ENCODE data around the gene PIGQ. TPM values are rescaled to one million over a fixed set of nuclear protein-coding genes. Genes with fewer than 3 reads are reported as not detected.
A peak's percentile ranks its signal among the peaks of the same experiment; 100 is the strongest.

The PIGQ gene
- total and polyA plus RNA-seq, 2 donors: 14.4 to 65.4 TPM

- H3K27me3 ChIP-seq (ENCODE audit: control insufficient read depth in 2 of 2, insufficient read depth in 1 of 2, low read length in 1 of 2): no peaks in the 10 kb centered on the region
- peaks cover 5 to 20% of the 10 kb centered on the region in 2 donors for H3K4me1 ChIP-seq (ENCODE audit: control insufficient read depth in 2 of 2, insufficient read depth in 2 of 2, low read length in 2 of 2)
- H3K4me3 ChIP-seq (ENCODE audit: low read length in 2 of 2): no peak overlapping the region
- no peak overlapping the region for H3K27ac ChIP-seq (ENCODE audit: low read depth in 1 of 2, low read length in 1 of 2)
- DNase-seq (ENCODE audit: low read depth in 6 of 9, low spot score in 9 of 9): no peak
- H3K36me3 ChIP-seq (ENCODE audit: control insufficient read depth in 2 of 2, insufficient read depth in 2 of 2, low read length in 1 of 2): peaks cover 20 to 44% of the 10 kb centered on the region in 2 donors
- WGBS: 98% methylated on average over 36 of the region's 36 CpGs
- no peaks in the 10 kb centered on the region for H3K9me3 ChIP-seq (ENCODE audit: control insufficient read depth in 2 of 2, insufficient read depth in 1 of 2, low read length in 1 of 2)
Measured at GRCh38 chr16:575354-576196, 5.8 kb downstream of the PIGQ start.

DNA sequence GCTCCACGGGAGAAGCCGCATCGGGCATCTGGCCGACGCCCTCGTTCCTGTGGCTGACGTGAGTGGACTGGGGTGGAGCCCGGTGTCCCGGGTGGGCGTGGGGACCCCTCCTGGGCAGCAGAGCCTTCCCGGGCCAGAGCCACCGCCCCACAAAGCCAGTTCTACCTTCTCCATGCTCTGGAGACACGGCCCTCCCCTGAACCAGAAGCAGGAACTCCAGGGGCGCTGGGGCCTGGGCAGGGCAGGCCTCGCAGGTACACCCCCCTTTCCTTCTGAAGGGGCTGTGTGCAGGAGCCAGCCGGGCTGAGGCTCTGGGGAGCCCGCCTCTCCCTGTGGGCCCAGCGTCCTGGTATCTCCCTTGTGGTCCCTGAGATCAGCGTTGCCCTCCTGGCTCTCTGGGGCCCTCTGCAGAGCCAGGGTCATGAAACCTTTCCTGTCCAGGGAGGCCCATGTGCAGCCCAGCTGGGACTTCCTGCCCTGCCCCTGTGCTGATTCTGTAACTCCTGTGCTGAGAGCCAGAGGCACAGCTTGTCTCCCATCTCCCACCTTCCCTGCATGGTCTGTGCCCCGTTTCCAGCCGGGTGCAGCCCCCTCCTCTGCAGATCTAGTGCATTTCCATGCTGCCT, 6.5 kb downstream of the PIGQ start:
- Histone ChIP-seq H3K27ac (ENCODE audit: low read depth in 1 of 2, low read length in 1 of 2) (peak overlapping the region in 1 of 2 donors; percentile 17), H3K27me3 (ENCODE audit: control insufficient read depth in 2 of 2, insufficient read depth in 1 of 2, low read length in 1 of 2) (no peaks in the 10 kb centered on the region), H3K4me3 (ENCODE audit: low read length in 2 of 2) (no peak overlapping the region), H3K9me3 (ENCODE audit: control insufficient read depth in 2 of 2, insufficient read depth in 1 of 2, low read length in 1 of 2) (no peaks in the 10 kb centered on the region), H3K36me3 (ENCODE audit: control insufficient read depth in 2 of 2, insufficient read depth in 2 of 2, low read length in 1 of 2) (peaks cover 24 to 51% of the 10 kb centered on the region in 2 donors), H3K4me1 (ENCODE audit: control insufficient read depth in 2 of 2, insufficient read depth in 2 of 2, low read length in 2 of 2) (peaks cover 2 to 14% of the 10 kb centered on the region in 2 donors)
- WGBS: 92% methylated on average over 21 of the region's 21 CpGs
- DNase-seq (ENCODE audit: low read depth in 6 of 9, low spot score in 9 of 9): no peak

- no peak for DNase-seq (ENCODE audit: low read depth in 6 of 9, low spot score in 9 of 9)
- H3K27me3 ChIP-seq (ENCODE audit: control insufficient read depth in 2 of 2, insufficient read depth in 1 of 2, low read length in 1 of 2): no peaks in the 10 kb centered on the region
- WGBS: 52% methylated on average over 8 of the region's 8 CpGs
- H3K4me1 ChIP-seq (ENCODE audit: control insufficient read depth in 2 of 2, insufficient read depth in 2 of 2, low read length in 2 of 2): peaks cover 2 to 14% of the 10 kb centered on the region in 2 donors
- H3K27ac ChIP-seq (ENCODE audit: low read depth in 1 of 2, low read length in 1 of 2): peak overlapping the region in 1 of 2 donors; percentile 17
- H3K4me3 ChIP-seq (ENCODE audit: low read length in 2 of 2): no peak overlapping the region
- no peaks in the 10 kb centered on the region for H3K9me3 ChIP-seq (ENCODE audit: control insufficient read depth in 2 of 2, insufficient read depth in 1 of 2, low read length in 1 of 2)
- H3K36me3 ChIP-seq (ENCODE audit: control insufficient read depth in 2 of 2, insufficient read depth in 2 of 2, low read length in 1 of 2): peaks cover 24 to 50% of the 10 kb centered on the region in 2 donors
Measured at GRCh38 chr16:576823-577201, 7.0 kb downstream of the PIGQ start.

- no peak for DNase-seq (ENCODE audit: low read depth in 6 of 9, low spot score in 9 of 9)
- Histone ChIP-seq H3K4me3 (ENCODE audit: low read length in 2 of 2) (no peak overlapping the region), H3K9me3 (ENCODE audit: control insufficient read depth in 2 of 2, insufficient read depth in 1 of 2, low read length in 1 of 2) (no peaks in the 10 kb centered on the region), H3K27me3 (ENCODE audit: control insufficient read depth in 2 of 2, insufficient read depth in 1 of 2, low read length in 1 of 2) (no peaks in the 10 kb centered on the region), H3K36me3 (ENCODE audit: control insufficient read depth in 2 of 2, insufficient read depth in 2 of 2, low read length in 1 of 2) (peaks cover 24 to 48% of the 10 kb centered on the region in 2 donors), H3K4me1 (ENCODE audit: control insufficient read depth in 2 of 2, insufficient read depth in 2 of 2, low read length in 2 of 2) (peaks cover 2 to 14% of the 10 kb centered on the region in 2 donors), H3K27ac (ENCODE audit: low read depth in 1 of 2, low read length in 1 of 2) (no peak overlapping the region)
- WGBS: 98% methylated on average over 13 of the region's 13 CpGs
Measured at GRCh38 chr16:577796-578195, 8.0 kb downstream of the PIGQ start.

DNA sequence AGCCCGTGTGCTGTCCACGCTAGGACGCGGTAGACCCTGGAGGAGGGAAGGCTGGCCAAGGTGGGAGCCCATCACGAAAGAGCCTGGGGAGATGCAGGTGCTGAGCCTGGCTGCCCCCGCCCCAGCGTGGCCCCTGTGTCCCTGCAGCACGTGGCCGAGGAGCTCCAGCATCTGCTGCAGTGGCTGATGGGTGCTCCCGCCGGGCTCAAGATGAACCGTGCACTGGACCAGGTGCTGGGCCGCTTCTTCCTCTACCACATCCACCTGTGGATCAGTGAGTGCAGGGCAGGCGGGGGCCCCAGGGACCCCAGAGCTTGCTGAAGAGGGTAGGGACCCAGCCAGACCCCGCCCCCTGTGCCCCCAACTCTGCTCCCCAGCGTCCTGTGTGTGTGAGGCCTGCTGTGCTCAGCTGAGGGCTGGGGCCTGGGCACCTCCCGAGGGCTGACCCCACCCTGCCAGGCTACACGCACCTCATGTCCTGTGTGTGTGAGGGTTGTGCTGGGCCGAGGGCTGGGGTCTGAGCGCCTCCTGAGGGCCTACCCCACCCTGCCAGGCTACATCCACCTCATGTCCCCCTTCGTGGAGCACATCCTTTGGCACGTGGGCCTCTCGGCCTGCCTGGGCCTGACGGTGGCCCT, 8.6 kb downstream of the PIGQ start:
- H3K9me3 ChIP-seq (ENCODE audit: control insufficient read depth in 2 of 2, insufficient read depth in 1 of 2, low read length in 1 of 2): no peaks in the 10 kb centered on the region
- peaks cover 24 to 53% of the 10 kb centered on the region in 2 donors for H3K36me3 ChIP-seq (ENCODE audit: control insufficient read depth in 2 of 2, insufficient read depth in 2 of 2, low read length in 1 of 2)
- no peak overlapping the region for H3K27ac ChIP-seq (ENCODE audit: low read depth in 1 of 2, low read length in 1 of 2)
- H3K27me3 ChIP-seq (ENCODE audit: control insufficient read depth in 2 of 2, insufficient read depth in 1 of 2, low read length in 1 of 2): no peaks in the 10 kb centered on the region
- WGBS: 97% methylated on average over 24 of the region's 24 CpGs
- peaks cover 2 to 14% of the 10 kb centered on the region in 2 donors for H3K4me1 ChIP-seq (ENCODE audit: control insufficient read depth in 2 of 2, insufficient read depth in 2 of 2, low read length in 2 of 2)
- no peak for DNase-seq (ENCODE audit: low read depth in 6 of 9, low spot score in 9 of 9)
- no peak overlapping the region for H3K4me3 ChIP-seq (ENCODE audit: low read length in 2 of 2)

- Histone ChIP-seq H3K27ac (ENCODE audit: low read depth in 1 of 2, low read length in 1 of 2) (no peak overlapping the region), H3K36me3 (ENCODE audit: control insufficient read depth in 2 of 2, insufficient read depth in 2 of 2, low read length in 1 of 2) (peaks cover 24 to 52% of the 10 kb centered on the region in 2 donors)
Measured at GRCh38 chr16:578870-579405, 9.2 kb downstream of the PIGQ start.

DNA sequence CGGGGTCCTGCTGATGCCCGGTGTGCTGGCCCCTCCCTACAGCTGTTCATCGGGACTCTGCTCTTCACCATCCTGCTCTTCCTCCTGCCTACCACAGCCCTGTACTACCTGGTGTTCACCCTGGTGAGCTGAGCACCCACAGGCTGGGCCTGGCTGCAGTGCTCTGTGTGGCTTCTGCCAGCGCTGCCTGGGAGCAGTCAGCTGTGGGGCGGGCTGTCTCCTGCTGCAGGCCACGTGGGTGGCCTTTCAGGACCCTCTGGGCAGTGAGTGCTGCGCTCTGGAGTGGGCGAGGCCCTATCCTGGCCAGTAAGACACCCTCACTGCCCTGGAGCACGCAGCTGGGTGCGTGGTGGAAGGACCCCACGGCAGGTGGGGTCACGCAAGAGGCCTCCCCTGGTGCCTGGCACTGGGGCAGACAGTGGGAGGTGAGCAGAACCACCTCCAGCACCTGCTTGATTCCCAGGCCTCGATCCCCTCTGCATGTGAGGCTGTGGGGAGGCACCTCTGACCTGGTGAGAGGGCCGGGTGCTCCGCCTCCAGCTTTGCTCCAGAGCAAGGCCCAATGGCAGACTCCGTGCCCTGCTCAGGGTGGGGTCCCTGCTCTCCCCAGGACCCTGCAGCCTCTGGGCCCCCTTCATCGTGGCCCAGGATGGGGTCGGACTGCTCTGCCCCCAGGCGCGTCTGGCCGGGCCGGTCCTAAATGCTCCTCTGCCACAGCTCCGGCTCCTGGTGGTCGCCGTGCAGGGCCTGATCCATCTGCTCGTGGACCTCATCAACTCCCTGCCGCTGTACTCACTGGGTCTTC, 10.6 kb downstream of the PIGQ start:
- peaks cover 14 to 38% of the 10 kb centered on the region in 2 donors for H3K36me3 ChIP-seq (ENCODE audit: control insufficient read depth in 2 of 2, insufficient read depth in 2 of 2, low read length in 1 of 2)
- H3K27me3 ChIP-seq (ENCODE audit: control insufficient read depth in 2 of 2, insufficient read depth in 1 of 2, low read length in 1 of 2): peaks cover 0 to under 1% of the 10 kb centered on the region in 2 donors
- WGBS: 98% methylated on average over 27 of the region's 27 CpGs
- no peak overlapping the region for H3K27ac ChIP-seq (ENCODE audit: low read depth in 1 of 2, low read length in 1 of 2)
- H3K4me3 ChIP-seq (ENCODE audit: low read length in 2 of 2): no peak overlapping the region
- no peaks in the 10 kb centered on the region for H3K9me3 ChIP-seq (ENCODE audit: control insufficient read depth in 2 of 2, insufficient read depth in 1 of 2, low read length in 1 of 2)
- DNase-seq (ENCODE audit: low read depth in 6 of 9, low spot score in 9 of 9): no peak
- H3K4me1 ChIP-seq (ENCODE audit: control insufficient read depth in 2 of 2, insufficient read depth in 2 of 2, low read length in 2 of 2): peaks cover 2 to 16% of the 10 kb centered on the region in 2 donors

More at GRCh38 chr16:578870-579405, 9.2 kb downstream of the PIGQ start:
- peak in 6 of 9 donors; percentile 49 to 89 (median 72) for DNase-seq (ENCODE audit: low read depth in 6 of 9, low spot score in 9 of 9)
- H3K27me3 ChIP-seq (ENCODE audit: control insufficient read depth in 2 of 2, insufficient read depth in 1 of 2, low read length in 1 of 2): no peaks in the 10 kb centered on the region
- WGBS: 28% methylated on average over 34 of the region's 34 CpGs
- H3K4me3 ChIP-seq (ENCODE audit: low read length in 2 of 2): peak overlapping the region in 1 of 2 donors; percentile 41
- H3K4me1 ChIP-seq (ENCODE audit: control insufficient read depth in 2 of 2, insufficient read depth in 2 of 2, low read length in 2 of 2): peaks cover 2 to 14% of the 10 kb centered on the region in 2 donors
- H3K9me3 ChIP-seq (ENCODE audit: control insufficient read depth in 2 of 2, insufficient read depth in 1 of 2, low read length in 1 of 2): no peaks in the 10 kb centered on the region

DNA sequence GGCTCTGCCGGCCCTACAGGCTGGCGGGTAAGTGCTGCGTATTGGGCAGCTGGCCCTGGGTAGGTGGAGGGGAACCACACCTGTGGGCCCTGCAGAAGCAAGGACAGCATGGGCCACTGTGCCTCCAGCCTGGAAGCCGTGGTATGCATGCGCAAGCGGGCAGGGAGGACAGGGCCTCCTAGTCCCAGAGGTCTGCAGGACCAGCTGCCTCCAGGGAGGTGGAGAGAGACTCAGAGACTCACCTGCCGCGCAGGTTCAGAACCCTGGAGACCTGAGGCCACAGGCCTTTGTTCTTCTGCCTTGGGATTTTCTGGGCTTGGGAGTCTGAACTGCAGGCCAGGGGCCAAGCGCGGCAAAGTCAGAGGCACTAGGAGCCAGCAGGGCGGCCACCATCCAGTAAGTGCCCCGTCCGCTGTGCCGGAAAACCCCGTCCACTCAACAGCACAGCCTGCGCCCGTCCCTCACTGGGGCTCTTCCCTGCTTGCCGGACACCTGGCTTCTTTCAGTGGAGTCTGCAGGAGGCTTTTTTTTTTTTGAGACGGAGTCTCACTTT, 11.3 kb downstream of the PIGQ start:
- Histone ChIP-seq H3K36me3 (ENCODE audit: control insufficient read depth in 2 of 2, insufficient read depth in 2 of 2, low read length in 1 of 2) (peaks cover 8 to 31% of the 10 kb centered on the region in 2 donors), H3K27me3 (ENCODE audit: control insufficient read depth in 2 of 2, insufficient read depth in 1 of 2, low read length in 1 of 2) (peaks cover 0 to 4% of the 10 kb centered on the region in 2 donors), H3K4me3 (ENCODE audit: low read length in 2 of 2) (no peak overlapping the region), H3K27ac (ENCODE audit: low read depth in 1 of 2, low read length in 1 of 2) (no peak overlapping the region), H3K4me1 (ENCODE audit: control insufficient read depth in 2 of 2, insufficient read depth in 2 of 2, low read length in 2 of 2) (peaks cover 2 to 21% of the 10 kb centered on the region in 2 donors), H3K9me3 (ENCODE audit: control insufficient read depth in 2 of 2, insufficient read depth in 1 of 2, low read length in 1 of 2) (no peaks in the 10 kb centered on the region)
- 97% methylated on average over 19 of the region's 19 CpGs for WGBS
- DNase-seq (ENCODE audit: low read depth in 6 of 9, low spot score in 9 of 9): no peak

Data from thymus (tissue), 11 donors.